Measurements from ENCODE around the gene GRIN2C.

GRCh38 chr17:74842599-74843351 is 16.9 kb downstream of the GRIN2C start:
- TF ChIP-seq CTCF (conservative IDR thresholded peaks at IDR 0.05) (peak; percentile 50; the same call in 1 of the 2 replicates), EZH2 (IDR thresholded peaks at IDR 0.05; ENCODE audit: low read depth) (no peak)

Data from PC-9 (cell line).